ENCODE data around the gene PLEKHA7. TPM values are rescaled to one million over a fixed set of nuclear protein-coding genes. Genes with fewer than 3 reads are reported as not detected.

Gene PLEKHA7
- total and polyA plus RNA-seq, 2 of the 13 experiments (the other 11 are each of a cell fraction or from before 2014, with no cell fraction given), result 17.5 to 18.7 TPM

DNA sequence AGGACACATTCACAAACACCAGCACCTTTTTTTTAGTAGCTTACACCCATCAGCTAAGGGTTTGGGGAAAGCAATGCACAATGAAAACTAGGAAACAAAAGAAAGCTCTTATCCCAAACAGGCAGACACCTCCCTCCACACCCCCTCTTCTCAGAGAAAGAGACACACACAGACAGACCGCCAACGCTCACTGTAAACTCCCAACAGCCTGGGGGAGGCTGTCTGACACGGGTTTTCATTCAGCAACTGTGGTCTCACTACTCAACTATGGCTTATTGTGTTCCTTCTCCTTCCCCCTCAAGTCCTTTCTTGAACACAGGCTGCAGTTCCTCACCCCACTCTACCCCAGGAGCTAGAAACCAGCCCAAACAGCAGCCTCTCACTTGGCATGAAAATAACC is 152.4 kb downstream of the PLEKHA7 start (continued):
- TF ChIP-seq, protein P1, sequence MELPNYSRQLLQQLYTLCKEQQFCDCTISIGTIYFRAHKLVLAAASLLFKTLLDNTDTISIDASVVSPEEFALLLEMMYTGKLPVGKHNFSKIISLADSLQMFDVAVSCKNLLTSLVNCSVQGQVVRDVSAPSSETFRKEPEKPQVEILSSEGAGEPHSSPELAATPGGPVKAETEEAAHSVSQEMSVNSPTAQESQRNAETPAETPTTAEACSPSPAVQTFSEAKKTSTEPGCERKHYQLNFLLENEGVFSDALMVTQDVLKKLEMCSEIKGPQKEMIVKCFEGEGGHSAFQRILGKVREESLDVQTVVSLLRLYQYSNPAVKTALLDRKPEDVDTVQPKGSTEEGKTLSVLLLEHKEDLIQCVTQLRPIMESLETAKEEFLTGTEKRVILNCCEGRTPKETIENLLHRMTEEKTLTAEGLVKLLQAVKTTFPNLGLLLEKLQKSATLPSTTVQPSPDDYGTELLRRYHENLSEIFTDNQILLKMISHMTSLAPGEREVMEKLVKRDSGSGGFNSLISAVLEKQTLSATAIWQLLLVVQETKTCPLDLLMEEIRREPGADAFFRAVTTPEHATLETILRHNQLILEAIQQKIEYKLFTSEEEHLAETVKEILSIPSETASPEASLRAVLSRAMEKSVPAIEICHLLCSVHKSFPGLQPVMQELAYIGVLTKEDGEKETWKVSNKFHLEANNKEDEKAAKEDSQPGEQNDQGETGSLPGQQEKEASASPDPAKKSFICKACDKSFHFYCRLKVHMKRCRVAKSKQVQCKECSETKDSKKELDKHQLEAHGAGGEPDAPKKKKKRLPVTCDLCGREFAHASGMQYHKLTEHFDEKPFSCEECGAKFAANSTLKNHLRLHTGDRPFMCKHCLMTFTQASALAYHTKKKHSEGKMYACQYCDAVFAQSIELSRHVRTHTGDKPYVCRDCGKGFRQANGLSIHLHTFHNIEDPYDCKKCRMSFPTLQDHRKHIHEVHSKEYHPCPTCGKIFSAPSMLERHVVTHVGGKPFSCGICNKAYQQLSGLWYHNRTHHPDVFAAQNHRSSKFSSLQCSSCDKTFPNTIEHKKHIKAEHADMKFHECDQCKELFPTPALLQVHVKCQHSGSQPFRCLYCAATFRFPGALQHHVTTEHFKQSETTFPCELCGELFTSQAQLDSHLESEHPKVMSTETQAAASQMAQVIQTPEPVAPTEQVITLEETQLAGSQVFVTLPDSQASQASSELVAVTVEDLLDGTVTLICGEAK (IDR thresholded peaks at IDR 0.05), result no peak
- TF ChIP-seq, protein P1 (CRISPR knock-in tag; IDR thresholded peaks at IDR 0.05), result no peak
- TF ChIP-seq, protein P2, sequence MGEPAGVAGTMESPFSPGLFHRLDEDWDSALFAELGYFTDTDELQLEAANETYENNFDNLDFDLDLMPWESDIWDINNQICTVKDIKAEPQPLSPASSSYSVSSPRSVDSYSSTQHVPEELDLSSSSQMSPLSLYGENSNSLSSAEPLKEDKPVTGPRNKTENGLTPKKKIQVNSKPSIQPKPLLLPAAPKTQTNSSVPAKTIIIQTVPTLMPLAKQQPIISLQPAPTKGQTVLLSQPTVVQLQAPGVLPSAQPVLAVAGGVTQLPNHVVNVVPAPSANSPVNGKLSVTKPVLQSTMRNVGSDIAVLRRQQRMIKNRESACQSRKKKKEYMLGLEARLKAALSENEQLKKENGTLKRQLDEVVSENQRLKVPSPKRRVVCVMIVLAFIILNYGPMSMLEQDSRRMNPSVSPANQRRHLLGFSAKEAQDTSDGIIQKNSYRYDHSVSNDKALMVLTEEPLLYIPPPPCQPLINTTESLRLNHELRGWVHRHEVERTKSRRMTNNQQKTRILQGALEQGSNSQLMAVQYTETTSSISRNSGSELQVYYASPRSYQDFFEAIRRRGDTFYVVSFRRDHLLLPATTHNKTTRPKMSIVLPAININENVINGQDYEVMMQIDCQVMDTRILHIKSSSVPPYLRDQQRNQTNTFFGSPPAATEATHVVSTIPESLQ (CRISPR knock-in tag; conservative IDR thresholded peaks at IDR 0.05), result no peak
